A673 (cell line): ENCODE results near the gene SORL1. TPM values are rescaled to one million over a fixed set of nuclear protein-coding genes. Genes with fewer than 3 reads are reported as not detected.

ENCODE experiments used
- BruUV-seq: library from RNA; stranded (reverse); fragments of 400-500 nt; replicated peaks from 2 replicates; lab custom pipeline; 2021; lab: Mats Ljungman, UMichigan
- CTCF ChIA-PET: fragments of 300-600 bp; sonication (Branson Sonifier 250); formaldehyde crosslinking; loops from one replicate; lab custom pipeline; 2022; ENCODE audit warnings: antibody characterized with exemption; lab: Charles Lee
- POLR2A ChIA-PET: fragments of 300-600 bp; sonication (Branson Sonifier 250); formaldehyde crosslinking; loops from one replicate; lab custom pipeline; 2022; ENCODE audit warnings: antibody characterized with exemption; ENCODE audit not compliant: low non-redundant PET; lab: Charles Lee
- DNase-seq: peaks from one replicate; pipeline ENCODE4 v3.0.0-alpha.2; 2015; ENCODE audit warnings: low spot score
- H3K27ac ChIP-seq: fragments of 200-600 bp; sonication (generic); 2 replicates; pipeline ENCODE4 v1.5.1; 2016; ENCODE audit warnings: mixed run types, low read depth, mild to moderate bottlenecking, mixed read lengths, antibody characterized with exemption, low read length; ENCODE audit not compliant: poor library complexity, severe bottlenecking
- H3K27me3 ChIP-seq: fragments of 200-600 bp; sonication (generic); replicated peaks from 2 replicates; pipeline ENCODE4 v1.6.1; 2017; ENCODE audit warnings: mixed run types, low read depth, mild to moderate bottlenecking, mixed read lengths, antibody characterized with exemption, low read length; ENCODE audit not compliant: insufficient read depth, poor library complexity
- H3K36me3 ChIP-seq: fragments of 200-600 bp; sonication (generic); 2 replicates; pipeline ENCODE4 v1.6.1; 2016; ENCODE audit warnings: mixed run types, mild to moderate bottlenecking, mixed read lengths, antibody characterized with exemption, low read length; ENCODE audit not compliant: insufficient read depth, poor library complexity, severe bottlenecking
- H3K4me1 ChIP-seq: fragments of 200-600 bp; sonication (generic); 2 replicates; pipeline ENCODE4 v1.6.1; 2017; ENCODE audit warnings: mixed run types, mild to moderate bottlenecking, mixed read lengths, antibody characterized with exemption, low read length; ENCODE audit not compliant: insufficient read depth, poor library complexity, severe bottlenecking
- H3K4me3 ChIP-seq: fragments of 200-600 bp; sonication (generic); 2 replicates; pipeline ENCODE4 v1.5.1; 2016; ENCODE audit warnings: low read depth, mixed run types, mild to moderate bottlenecking, mixed read lengths, low read length; ENCODE audit not compliant: poor library complexity, severe bottlenecking
- H3K9me3 ChIP-seq: fragments of 200-600 bp; sonication (generic); 2 replicates; pipeline ENCODE4 v1.6.1; 2016; ENCODE audit warnings: mixed run types, low read depth, mild to moderate bottlenecking, mixed read lengths, antibody characterized with exemption, low read length; ENCODE audit not compliant: poor library complexity, severe bottlenecking
- CTCF ChIP-seq: fragments of 300-800, 200-600 bp; sonication (generic); conservative IDR thresholded peaks from 2 replicates; pipeline ENCODE4 v1.5.1; 2017; ENCODE audit warnings: low read depth, mild to moderate bottlenecking, antibody characterized with exemption, low read length, moderate library complexity, mixed read lengths
- EZH2 ChIP-seq: fragments of 200-600 bp; sonication (generic); IDR thresholded peaks from 2 replicates; pipeline ENCODE4 v1.6.1; 2017; ENCODE audit warnings: borderline replicate concordance, low read depth, mild to moderate bottlenecking, mixed read lengths, antibody characterized with exemption, low read length; ENCODE audit not compliant: poor library complexity, severe bottlenecking
- intact Hi-C: fragments of 100-400 bp; cut with micrococcal nuclease; formaldehyde crosslinking; loops from one replicate; pipeline ENCODE4 v1.10.0; 2022; ENCODE audit not compliant: unreplicated experiment
- total RNA-seq: library from RNA; stranded (reverse); gene quantifications from 2 replicates; pipeline ENCODE4 v1.2.3, GENCODE V29; 2021

Gene SORL1
- total RNA-seq, 1 experiment from 2014 or later: 0.95 TPM

- intact Hi-C loops: no loop called here
- Histone ChIP-seq H3K4me3 (no peak overlapping the region), H3K27ac (no peak overlapping the region), H3K4me1 (peaks cover 15% of the 10 kb centered on the region), H3K36me3 (no peaks in the 10 kb centered on the region), H3K27me3 (no peaks in the 10 kb centered on the region), H3K9me3 (no peaks in the 10 kb centered on the region)
- TF ChIP-seq EZH2 (no peak), CTCF (no peak)
- no TSS peak for BruUV-seq
- DNase-seq: no peak
- CTCF ChIA-PET: interaction anchor here (0.5 kb wide), 1 partner anchor 502 kb away, joined by 3 read pairs; no protein-coding TSS in a partner anchor
- POLR2A ChIA-PET: no interaction called here
Observed at GRCh38 chr11:121645001-121645400, 192.9 kb downstream of the SORL1 start.

GRCh38 chr11:121645596-121645995, 193.5 kb downstream of the SORL1 start:
- Histone ChIP-seq H3K27ac (no peak overlapping the region), H3K4me3 (no peak overlapping the region), H3K4me1 (peaks cover 15% of the 10 kb centered on the region), H3K36me3 (no peaks in the 10 kb centered on the region), H3K27me3 (no peaks in the 10 kb centered on the region), H3K9me3 (no peaks in the 10 kb centered on the region)
- intact Hi-C loops: no loop called here
- BruUV-seq: no TSS peak
- POLR2A ChIA-PET: no interaction called here
- CTCF ChIA-PET: no interaction called here
- DNase-seq: no peak
- TF ChIP-seq CTCF: no peak
- no peak for TF ChIP-seq EZH2

- no peak overlapping the region for H3K4me3 ChIP-seq
- no peaks in the 10 kb centered on the region for H3K27me3 ChIP-seq
- no peaks in the 10 kb centered on the region for H3K36me3 ChIP-seq
- intact Hi-C loops: no loop called here
- TF ChIP-seq CTCF: no peak
- TF ChIP-seq EZH2: no peak
- POLR2A ChIA-PET: no interaction called here
- peaks cover 22% of the 10 kb centered on the region for H3K4me1 ChIP-seq
- H3K9me3 ChIP-seq: no peaks in the 10 kb centered on the region
- BruUV-seq: no TSS peak
- DNase-seq: no peak
- CTCF ChIA-PET: no interaction called here
- no peak overlapping the region for H3K27ac ChIP-seq
Observed at GRCh38 chr11:121648306-121648705, 196.2 kb downstream of the SORL1 start.
